IMR-90 (cell line): ENCODE results near the gene AQP4. TPM values are rescaled to one million over a fixed set of nuclear protein-coding genes. Genes with fewer than 3 reads are reported as not detected.

ENCODE experiments used
- ATAC-seq: fragments of 200-7000 bp; cut with Tn5 transposase; 2 replicates; pipeline ENCODE4 v1.9.1; 2020; ENCODE audit warnings: low read depth, mild to moderate bottlenecking, moderate library complexity
- BruUV-seq: library from RNA; stranded (reverse); fragments of 400-500 nt; replicated peaks from 2 replicates; lab custom pipeline; 2021; lab: Mats Ljungman, UMichigan
- CTCF ChIA-PET: fragments of 300-600 bp; formaldehyde crosslinking; extraction: SDS; loops from one replicate; lab custom pipeline; 2021; ENCODE audit warnings: antibody characterized with exemption; lab: Yijun Ruan, JAX
- POLR2A ChIA-PET: fragments of 300-600 bp; sonication (Branson Sonifier 250); formaldehyde crosslinking; loops from one replicate; lab custom pipeline; 2022; ENCODE audit warnings: antibody characterized with exemption; ENCODE audit not compliant: unreplicated experiment; lab: Charles Lee
- DNase-seq: peaks from one replicate; pipeline ENCODE4 v3.0.0; 2013
- H2AFZ ChIP-seq: replicated peaks from 2 replicates; pipeline ENCODE3; 2013; ENCODE audit warnings: low read length, mild to moderate bottlenecking; ENCODE audit not compliant: poor library complexity
- H2AK5ac ChIP-seq: 2 replicates; pipeline ENCODE4 v1.6.1; 2013; ENCODE audit warnings: low read depth, low read length, inconsistent platforms
- H2AK9ac ChIP-seq: replicated peaks from 2 replicates; pipeline ENCODE3; 2013; ENCODE audit warnings: mild to moderate bottlenecking, low read depth, low read length, moderate library complexity; ENCODE audit not compliant: poor library complexity
- H2BK120ac ChIP-seq: 2 replicates; pipeline ENCODE4 v1.6.1; 2013; ENCODE audit warnings: low read depth, low read length, inconsistent platforms
- H2BK15ac ChIP-seq: 3 replicates; pipeline ENCODE4 v1.6.1; 2013; ENCODE audit warnings: low read depth, low read length, inconsistent platforms
- H2BK20ac ChIP-seq: 2 replicates; pipeline ENCODE4 v1.6.1; 2013; ENCODE audit warnings: low read depth, mild to moderate bottlenecking, inconsistent platforms, low read length, moderate library complexity
- H2BK5ac ChIP-seq: 2 replicates; pipeline ENCODE4 v1.6.1; 2013; ENCODE audit warnings: mild to moderate bottlenecking, low read depth, low read length, inconsistent platforms; ENCODE audit not compliant: poor library complexity, severe bottlenecking
- H3K14ac ChIP-seq: replicated peaks from 2 replicates; pipeline ENCODE4 v1.6.1; 2013; ENCODE audit warnings: low read depth, low read length, inconsistent platforms
- H3K18ac ChIP-seq: 2 replicates; pipeline ENCODE4 v1.6.1; 2013; ENCODE audit warnings: low read depth, low read length, control low read depth
- H3K23ac ChIP-seq: 2 replicates; pipeline ENCODE4 v1.6.1; 2013; ENCODE audit warnings: low read depth, low read length, inconsistent platforms
- H3K27ac ChIP-seq: 2 replicates; pipeline ENCODE4 v1.5.1; 2013; ENCODE audit warnings: mild to moderate bottlenecking, control low read depth, low read length; ENCODE audit not compliant: insufficient read depth
- H3K27me3 ChIP-seq: 2 replicates; pipeline ENCODE4 v1.6.1; 2013; ENCODE audit warnings: low read length; ENCODE audit not compliant: control insufficient read depth, insufficient read depth
- H3K36me3 ChIP-seq: 2 replicates; pipeline ENCODE4 v1.6.1; 2013; ENCODE audit warnings: low read length, mixed read lengths; ENCODE audit not compliant: control insufficient read depth, insufficient read depth
- H3K4ac ChIP-seq: 2 replicates; pipeline ENCODE4 v1.6.1; 2013; ENCODE audit warnings: low read depth, low read length, inconsistent platforms
- H3K4me1 ChIP-seq: 2 replicates; pipeline ENCODE4 v1.6.1; 2013; ENCODE audit warnings: low read length, mixed read lengths; ENCODE audit not compliant: control insufficient read depth, insufficient read depth
- H3K4me2 ChIP-seq: 2 replicates; pipeline ENCODE4 v1.6.1; 2013; ENCODE audit warnings: low read depth, mild to moderate bottlenecking, control low read depth, low read length, moderate library complexity
- H3K4me3 ChIP-seq: 2 replicates; pipeline ENCODE4 v1.5.1; 2013; ENCODE audit warnings: low read depth, mild to moderate bottlenecking, control low read depth, low read length, moderate library complexity; ENCODE audit not compliant: insufficient read depth
- H3K56ac ChIP-seq: 2 replicates; pipeline ENCODE4 v1.6.1; 2013; ENCODE audit warnings: low read length, inconsistent platforms; ENCODE audit not compliant: insufficient read depth; ENCODE audit errors: extremely low read depth
- H3K79me1 ChIP-seq, 2 experiments: 2 replicates each; pipeline ENCODE4 v1.6.1; 2013; ENCODE audit warnings: low read length in 2 of 2, inconsistent platforms in 1 of 2, low read depth in 1 of 2
- H3K9ac ChIP-seq: 2 replicates; pipeline ENCODE4 v1.6.1; 2013; ENCODE audit warnings: low read depth, low read length, control low read depth
- H3K9me1 ChIP-seq: 2 replicates; pipeline ENCODE4 v1.6.1; 2013; ENCODE audit warnings: low read length, inconsistent platforms; ENCODE audit not compliant: insufficient read depth
- H3K9me3 ChIP-seq: 2 replicates; pipeline ENCODE4 v1.6.1; 2013; ENCODE audit warnings: low read length; ENCODE audit not compliant: control insufficient read depth, insufficient read depth
- H4K20me1 ChIP-seq: 2 replicates; pipeline ENCODE4 v1.6.1; 2013; ENCODE audit warnings: low read length, inconsistent platforms; ENCODE audit not compliant: insufficient read depth
- H4K5ac ChIP-seq: 2 replicates; pipeline ENCODE4 v1.6.1; 2013; ENCODE audit warnings: mild to moderate bottlenecking, low read depth, low read length, control low read depth
- H4K8ac ChIP-seq, 2 experiments: 2 replicates each; pipeline ENCODE4 v1.6.1; 2013; ENCODE audit warnings: low read depth in 2 of 2, low read length in 2 of 2, control low read depth in 1 of 2, inconsistent platforms in 1 of 2
- H4K91ac ChIP-seq: 2 replicates; pipeline ENCODE4 v1.6.1; 2013; ENCODE audit warnings: low read depth, low read length, inconsistent platforms; ENCODE audit not compliant: insufficient read depth
- BHLHE40 ChIP-seq: fragments of 150-350 bp; IDR thresholded peaks from 2 replicates; pipeline ENCODE4 v1.6.1; 2016; ENCODE audit warnings: mild to moderate bottlenecking, low read depth, low read length
- CEBPB ChIP-seq: IDR thresholded peaks from 2 replicates; pipeline ENCODE4 v1.6.1; 2012; ENCODE audit warnings: low read depth, low read length, improper control_type of control experiment
- FOS ChIP-seq: fragments of 150-350 bp; IDR thresholded peaks from 2 replicates; pipeline ENCODE4 v1.6.1; 2016; ENCODE audit warnings: low read depth, low read length
- MAFK ChIP-seq: IDR thresholded peaks from 2 replicates; pipeline ENCODE4 v1.6.1; 2012; ENCODE audit warnings: low read depth, low read length, improper control_type of control experiment
- MAZ ChIP-seq: IDR thresholded peaks from 2 replicates; pipeline ENCODE4 v1.6.1; 2012; ENCODE audit warnings: low read depth, mild to moderate bottlenecking, low read length, improper control_type of control experiment, moderate library complexity, borderline replicate concordance
- NFE2L2 ChIP-seq: fragments of 150-350 bp; IDR thresholded peaks from 2 replicates; pipeline ENCODE4 v1.6.1; 2016; ENCODE audit warnings: low read depth, mild to moderate bottlenecking, low read length
- POLR2A ChIP-seq: IDR thresholded peaks from 2 replicates; pipeline ENCODE4 v1.6.1; 2012; ENCODE audit warnings: mild to moderate bottlenecking, low read depth, low read length
- RCOR1 ChIP-seq: IDR thresholded peaks from 2 replicates; pipeline ENCODE4 v1.6.1; 2012; ENCODE audit warnings: mild to moderate bottlenecking, low read length, improper control_type of control experiment; ENCODE audit not compliant: insufficient replicate concordance
- RFX5 ChIP-seq: IDR thresholded peaks from 2 replicates; pipeline ENCODE4 v1.8.0; 2012; ENCODE audit warnings: low read depth, mild to moderate bottlenecking, low read length, moderate library complexity
- SMC3 ChIP-seq: fragments of 150-350 bp; IDR thresholded peaks from 2 replicates; pipeline ENCODE4 v1.6.1; 2016; ENCODE audit warnings: low read depth, mild to moderate bottlenecking, antibody characterized with exemption, low read length, moderate library complexity
- WGBS, 2 experiments: methylation state at CpG; one replicate each; pipeline versions ENCODE4 v1.1.5 to v1.1.7; 2013; ENCODE audit warnings: missing lambda C conversion rate in 2 of 2; ENCODE audit not compliant: insufficient read length in 1 of 2; ENCODE audit errors: extremely low coverage in 2 of 2; 5-methylcytosine and 5-hydroxymethylcytosine counted together
- dilution Hi-C: fragments of 300-500 bp; cut with HindIII; formaldehyde crosslinking; loops from one replicate; pipeline ENCODE4 v1.14.3; 2018; ENCODE audit warnings: low sequenced_read_pairs; ENCODE audit not compliant: unreplicated experiment
- in situ Hi-C: fragments of 300-500 bp; cut with MboI; formaldehyde crosslinking; loops from 3 replicates; pipeline ENCODE4 v1.14.3; 2019; ENCODE audit warnings: low sequenced_read_pairs, inconsistent platforms, mixed read lengths
- intact Hi-C: fragments of 100-400 bp; cut with micrococcal nuclease; formaldehyde crosslinking; loops from 2 replicates; pipeline ENCODE4 v1.10.0; 2022
- polyA plus RNA-seq, 3 experiments: library from polyadenylated mRNA; depleted of rRNA; stranded (reverse); fragments of >200 nt; gene quantifications; 2 replicates each; pipeline ENCODE4 v1.2.3, GENCODE V29; 2012; ENCODE audit warnings: low replicate concordance in 1 of 3
- total RNA-seq: library from RNA; depleted of rRNA; stranded (reverse); fragments of >200 nt; gene quantifications from 2 replicates; pipeline ENCODE4 v1.2.3, GENCODE V29; 2012
- TF ChIP-seq, protein P1 (sequence below): fragments of 150-350 bp; IDR thresholded peaks from 2 replicates; pipeline ENCODE4 v1.6.1; 2017; ENCODE audit warnings: mild to moderate bottlenecking, antibody characterized with exemption, low read length, low read depth

The AQP4 gene
- total and polyA plus RNA-seq, 2 of the 4 experiments (the other 2 are of a cell fraction), result not detected

DNA sequence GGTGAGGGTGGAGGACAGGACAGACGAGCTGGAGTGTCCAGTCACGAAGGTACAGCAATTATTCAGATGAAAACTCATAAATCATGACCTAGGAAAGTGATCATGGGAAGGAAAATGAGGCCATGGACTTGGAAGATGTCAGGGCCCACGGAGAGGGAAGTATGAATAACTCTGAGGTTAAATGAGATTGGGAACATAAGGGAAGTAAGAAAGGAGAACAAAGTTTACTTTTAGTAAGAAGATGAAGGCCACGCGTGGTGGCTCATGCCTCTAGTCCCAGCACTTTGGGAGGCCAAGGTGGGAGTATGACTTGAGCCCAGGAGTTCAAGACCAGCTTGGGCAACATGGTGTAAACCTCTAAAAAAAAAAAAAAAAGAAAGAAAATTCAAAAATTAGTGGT lies 56.2 kb downstream of the AQP4 start:
- H3K4me3 ChIP-seq, result no peak overlapping the region
- DNase-seq, result no peak
- POLR2A ChIA-PET, result no interaction called here
- no peak overlapping the region for H3K14ac ChIP-seq
- H3K9me1 ChIP-seq, result no peaks in the 10 kb centered on the region
- no peaks in the 10 kb centered on the region for H3K27me3 ChIP-seq
- in situ Hi-C loops (no loop called here), intact Hi-C loops (no loop called here), dilution Hi-C loops (no loop called here)
- H2BK15ac ChIP-seq, result no peak overlapping the region
- H3K27ac ChIP-seq, result no peak overlapping the region
- H3K36me3 ChIP-seq, result no peaks in the 10 kb centered on the region
- no peaks in the 10 kb centered on the region for H3K79me1 ChIP-seq
- no peak overlapping the region for H2BK5ac ChIP-seq
- H4K91ac ChIP-seq, result no peak overlapping the region
- H2AK5ac ChIP-seq, result no peak overlapping the region
- CTCF ChIA-PET, result no interaction called here
- no peaks in the 10 kb centered on the region for H4K20me1 ChIP-seq
- no peaks in the 10 kb centered on the region for H3K4me1 ChIP-seq
- no peak for ATAC-seq
- no peak overlapping the region for H3K56ac ChIP-seq
- H3K9me3 ChIP-seq, result 0 out of 2 replicates have a peak, but pooled peaks cover 2% of the 10 kb centered on the region
- H3K23ac ChIP-seq, result no peak overlapping the region
- no peak overlapping the region for H2BK20ac ChIP-seq
- no peak overlapping the region for H4K8ac ChIP-seq
- WGBS, 2 experiments, result 43% methylated on average over 5 of the region's 5 CpGs; no CpG with 5 or more reads in 1 of the 2 experiments
- H2AFZ ChIP-seq, result no peak overlapping the region
- H3K4me2 ChIP-seq, result no peak overlapping the region
- H2AK9ac ChIP-seq, result no peak overlapping the region
- H2BK120ac ChIP-seq, result no peak overlapping the region
- no peak overlapping the region for H3K9ac ChIP-seq
- no peak overlapping the region for H4K5ac ChIP-seq
- H3K4ac ChIP-seq, result no peak overlapping the region
- BruUV-seq, result no TSS peak
- TF ChIP-seq MAZ (no peak), SMC3 (no peak), RFX5 (no peak), MAFK (no peak), RCOR1 (no peak), FOS (no peak), CEBPB (no peak), POLR2A (no peak), BHLHE40 (no peak), NFE2L2 (no peak)
- TF ChIP-seq, protein P1, sequence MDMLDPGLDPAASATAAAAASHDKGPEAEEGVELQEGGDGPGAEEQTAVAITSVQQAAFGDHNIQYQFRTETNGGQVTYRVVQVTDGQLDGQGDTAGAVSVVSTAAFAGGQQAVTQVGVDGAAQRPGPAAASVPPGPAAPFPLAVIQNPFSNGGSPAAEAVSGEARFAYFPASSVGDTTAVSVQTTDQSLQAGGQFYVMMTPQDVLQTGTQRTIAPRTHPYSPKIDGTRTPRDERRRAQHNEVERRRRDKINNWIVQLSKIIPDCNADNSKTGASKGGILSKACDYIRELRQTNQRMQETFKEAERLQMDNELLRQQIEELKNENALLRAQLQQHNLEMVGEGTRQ, result no peak
- H3K18ac ChIP-seq, result no peak overlapping the region
